Activated CD4-positive, alpha-beta memory T cell treated with anti-CD3 and anti-CD28 coated beads, Interleukin-2, amount 10 ng/mL, durations not matched to agents 7 days and 5 days (primary cell): ENCODE results near the gene STXBP2. TPM values are rescaled to one million over a fixed set of nuclear protein-coding genes. Genes with fewer than 3 reads are reported as not detected.
A peak's percentile ranks its signal among the peaks of the same experiment; 100 is the strongest.

Experiments used
- CTCF ChIA-PET: fragments of 350-600 bp; sonication (Branson Sonifier 250); formaldehyde crosslinking; loops from one replicate; lab custom pipeline; 2021; ENCODE audit warnings: antibody characterized with exemption, inconsistent platforms; lab: Charles Lee
- POLR2A ChIA-PET: fragments of 350-600 bp; sonication (Branson Sonifier 250); formaldehyde crosslinking; loops from one replicate; lab custom pipeline; 2021; ENCODE audit warnings: antibody characterized with exemption; lab: Charles Lee
- DNase-seq: peaks from one replicate; pipeline ENCODE4 v3.0.0-alpha.2; 2020
- H3K27ac Mint-ChIP-seq: one replicate; pipeline ENCODE4 v1.8.0; 2021; ENCODE audit warnings: mild to moderate bottlenecking, mixed read lengths
- H3K27me3 Mint-ChIP-seq: one replicate; pipeline ENCODE4 v1.8.0; 2021; ENCODE audit warnings: mixed read lengths
- H3K36me3 Mint-ChIP-seq: one replicate; pipeline ENCODE4 v1.8.0; 2021; ENCODE audit warnings: low read depth, mixed read lengths
- H3K4me1 Mint-ChIP-seq: one replicate; pipeline ENCODE4 v1.8.0; 2021; ENCODE audit warnings: mixed read lengths
- H3K4me3 Mint-ChIP-seq: one replicate; pipeline ENCODE4 v1.8.0; 2021; ENCODE audit warnings: mild to moderate bottlenecking, mixed read lengths
- H3K9me3 Mint-ChIP-seq: one replicate; pipeline ENCODE4 v1.8.0; 2021; ENCODE audit warnings: mixed read lengths
- total RNA-seq, 2 experiments: library from RNA; stranded (reverse); gene quantifications; one replicate each; pipeline ENCODE4 v1.2.3, GENCODE V29; 2021

The STXBP2 gene
- total RNA-seq, 2 experiments from 2014 or later, result 169 to 171 TPM

- peak; percentile 87 for DNase-seq
- Mint-ChIP-seq H3K36me3 (peaks cover 14% of the 10 kb centered on the region), H3K4me1 (peaks cover 37% of the 10 kb centered on the region), H3K9me3 (no peaks in the 10 kb centered on the region), H3K27ac (peak overlapping the region; percentile 84), H3K4me3 (peak overlapping the region; percentile 88), H3K27me3 (peaks cover 24% of the 10 kb centered on the region)
- ChIA-PET POLR2A (interaction anchor here (0.9 to 2.7 kb wide), 9 partner anchors 17 to 221 kb away, joined by 3 to 15 read pairs (median 5); partner anchors contain the start of genes PET100, STXBP2 and XAB2), CTCF (interaction anchor here (0.6 to 3.0 kb wide), 61 partner anchors 8 to 582 kb away, joined by 3 to 55 read pairs (median 5); partner anchors contain the start of genes ARHGEF18, MAP2K7, MCOLN1 and PET100)
Measured at GRCh38 chr19:7681340-7682174, 44.6 kb downstream of the STXBP2 start.

GRCh38 chr19:7682175-7682855 lies 45.4 kb downstream of the STXBP2 start:
- POLR2A ChIA-PET, result interaction anchor here (2.7 kb wide), 1 partner anchor 24 kb away, joined by 15 read pairs; no protein-coding TSS in a partner anchor
- H3K36me3 Mint-ChIP-seq, result peaks cover 14% of the 10 kb centered on the region

GRCh38 chr19:7685546-7686445 lies 48.9 kb downstream of the STXBP2 start:
- POLR2A ChIA-PET, result interaction anchor here (1.0 kb wide), 1 partner anchor 13 kb away, joined by 3 read pairs; no protein-coding TSS in a partner anchor
- Mint-ChIP-seq H3K27me3 (no peaks in the 10 kb centered on the region), H3K36me3 (peaks cover 14% of the 10 kb centered on the region), H3K27ac (no peak overlapping the region), H3K4me1 (peaks cover 5% of the 10 kb centered on the region), H3K4me3 (no peak overlapping the region), H3K9me3 (no peaks in the 10 kb centered on the region)
- no peak for DNase-seq
- CTCF ChIA-PET, result interaction anchor here (1.2 kb wide), 1 partner anchor 118 kb away, joined by 4 read pairs; no protein-coding TSS in a partner anchor

More at GRCh38 chr19:7682175-7682855, 45.4 kb downstream of the STXBP2 start:
- DNase-seq, result no peak
- H3K4me1 Mint-ChIP-seq, result peaks cover 31% of the 10 kb centered on the region
- H3K9me3 Mint-ChIP-seq, result no peaks in the 10 kb centered on the region
- H3K4me3 Mint-ChIP-seq, result peak overlapping the region; percentile 88
- H3K27ac Mint-ChIP-seq, result no peak overlapping the region
- H3K27me3 Mint-ChIP-seq, result peaks cover 17% of the 10 kb centered on the region
- CTCF ChIA-PET, result interaction anchor here (3.0 kb wide), 1 partner anchor 118 kb away, joined by 55 read pairs; no protein-coding TSS in a partner anchor

GRCh38 chr19:7687177-7687576 lies 50.3 kb downstream of the STXBP2 start:
- POLR2A ChIA-PET, result no interaction called here
- H3K27ac Mint-ChIP-seq, result no peak overlapping the region

GRCh38 chr19:7689165-7689564 lies 52.3 kb downstream of the STXBP2 start:
- no peak overlapping the region for H3K4me3 Mint-ChIP-seq
- ChIA-PET CTCF (interaction anchor here (1.3 kb wide), 1 partner anchor 8 kb away, joined by 3 read pairs; the partner anchor contains the start of gene TRAPPC5), POLR2A (no interaction called here)
- H3K4me1 Mint-ChIP-seq, result no peaks in the 10 kb centered on the region
- no peaks in the 10 kb centered on the region for H3K27me3 Mint-ChIP-seq
- no peaks in the 10 kb centered on the region for H3K9me3 Mint-ChIP-seq
- H3K36me3 Mint-ChIP-seq, result peaks cover 4% of the 10 kb centered on the region
- no peak for DNase-seq
- H3K27ac Mint-ChIP-seq, result no peak overlapping the region

More at GRCh38 chr19:7687177-7687576, 50.3 kb downstream of the STXBP2 start:
- Mint-ChIP-seq H3K27me3 (no peaks in the 10 kb centered on the region), H3K36me3 (peaks cover 14% of the 10 kb centered on the region), H3K4me3 (no peak overlapping the region), H3K9me3 (no peaks in the 10 kb centered on the region), H3K4me1 (no peaks in the 10 kb centered on the region)
- CTCF ChIA-PET, result no interaction called here
- DNase-seq, result no peak

GRCh38 chr19:7690779-7691258 lies 53.9 kb downstream of the STXBP2 start:
- H3K4me1 Mint-ChIP-seq, result no peaks in the 10 kb centered on the region
- H3K27me3 Mint-ChIP-seq, result no peaks in the 10 kb centered on the region
- POLR2A ChIA-PET, result no interaction called here
- H3K4me3 Mint-ChIP-seq, result no peak overlapping the region
- H3K36me3 Mint-ChIP-seq, result no peaks in the 10 kb centered on the region
- no peak overlapping the region for H3K27ac Mint-ChIP-seq
- CTCF ChIA-PET, result no interaction called here
- H3K9me3 Mint-ChIP-seq, result no peaks in the 10 kb centered on the region
- DNase-seq, result no peak

GRCh38 chr19:7691497-7691896 lies 54.6 kb downstream of the STXBP2 start:
- no peak overlapping the region for H3K27ac Mint-ChIP-seq
- H3K27me3 Mint-ChIP-seq, result peaks cover 1% of the 10 kb centered on the region
- DNase-seq, result no peak
- no peak overlapping the region for H3K4me3 Mint-ChIP-seq
- H3K4me1 Mint-ChIP-seq, result no peaks in the 10 kb centered on the region
- H3K36me3 Mint-ChIP-seq, result no peaks in the 10 kb centered on the region
- ChIA-PET POLR2A (no interaction called here), CTCF (no interaction called here)
- no peaks in the 10 kb centered on the region for H3K9me3 Mint-ChIP-seq

- no peak overlapping the region for H3K4me3 Mint-ChIP-seq
- no peak for DNase-seq
- H3K27ac Mint-ChIP-seq, result no peak overlapping the region
- no peaks in the 10 kb centered on the region for H3K9me3 Mint-ChIP-seq
- H3K27me3 Mint-ChIP-seq, result peaks cover 5% of the 10 kb centered on the region
- CTCF ChIA-PET, result no interaction called here
- POLR2A ChIA-PET, result no interaction called here
- H3K4me1 Mint-ChIP-seq, result no peaks in the 10 kb centered on the region
- H3K36me3 Mint-ChIP-seq, result no peaks in the 10 kb centered on the region
Measured at GRCh38 chr19:7692417-7693088, 55.6 kb downstream of the STXBP2 start.

- ChIA-PET CTCF (interaction anchor here (1.2 kb wide), 1 partner anchor 14 kb away, joined by 4 read pairs; the partner anchor contains the start of gene TRAPPC5), POLR2A (no interaction called here)
- H3K9me3 Mint-ChIP-seq, result no peaks in the 10 kb centered on the region
- H3K27ac Mint-ChIP-seq, result no peak overlapping the region
- H3K27me3 Mint-ChIP-seq, result peaks cover 11% of the 10 kb centered on the region
- peaks cover 5% of the 10 kb centered on the region for H3K4me1 Mint-ChIP-seq
- no peak overlapping the region for H3K4me3 Mint-ChIP-seq
- no peak for DNase-seq
- H3K36me3 Mint-ChIP-seq, result no peaks in the 10 kb centered on the region
Measured at GRCh38 chr19:7694499-7694898, 57.6 kb downstream of the STXBP2 start.
